Endothelial cell (in vitro differentiated cells): ENCODE measurements around the gene COQ7. TPM values are rescaled to one million over a fixed set of nuclear protein-coding genes. Genes with fewer than 3 reads are reported as not detected.

ENCODE experiments used
- DNase-seq: peaks from one replicate; pipeline ENCODE4 v3.0.0; 2021; ENCODE audit warnings: low spot score
- H3K27ac Mint-ChIP-seq: one replicate; pipeline ENCODE4 v1.8.0; 2021; ENCODE audit warnings: mixed read lengths, inconsistent platforms; ENCODE audit not compliant: unreplicated experiment
- H3K27me3 Mint-ChIP-seq: one replicate; pipeline ENCODE4 v1.8.0; 2021; ENCODE audit warnings: mild to moderate bottlenecking, moderate library complexity, mixed read lengths, inconsistent platforms; ENCODE audit not compliant: unreplicated experiment
- H3K36me3 Mint-ChIP-seq: one replicate; pipeline ENCODE4 v1.8.0; 2021; ENCODE audit warnings: mild to moderate bottlenecking, low read depth, mixed read lengths, inconsistent platforms; ENCODE audit not compliant: unreplicated experiment
- H3K4me1 Mint-ChIP-seq: one replicate; pipeline ENCODE4 v1.8.0; 2021; ENCODE audit warnings: mild to moderate bottlenecking, mixed read lengths, inconsistent platforms; ENCODE audit not compliant: unreplicated experiment
- H3K4me3 Mint-ChIP-seq: one replicate; pipeline ENCODE4 v1.8.0; 2021; ENCODE audit warnings: mild to moderate bottlenecking, mixed read lengths, inconsistent platforms; ENCODE audit not compliant: unreplicated experiment
- H3K9me3 Mint-ChIP-seq: one replicate; pipeline ENCODE4 v1.8.0; 2021; ENCODE audit warnings: mixed read lengths, inconsistent platforms; ENCODE audit not compliant: unreplicated experiment
- total RNA-seq: library from RNA; stranded (reverse); fragmentation: NEBNext Ultra II Directional; extraction: Animal tissue kit (Norgen Biotek cat#: 25700); gene quantifications from one replicate; pipeline ENCODE4 v1.2.1, GENCODE V29; 2021; ENCODE audit not compliant: unreplicated experiment
- TF ChIP-seq, protein P1 (sequence below): fragments of 200-600 bp; sonication (generic); IDR thresholded peaks from one replicate; pipeline ENCODE4 v1.5.0; 2021; ENCODE audit warnings: antibody characterized with exemption; ENCODE audit not compliant: unreplicated experiment

Gene COQ7
- total RNA-seq, 1 donor from 2014 or later: 15.3 TPM

GRCh38 chr16:19094542-19095365 is 27.3 kb downstream of the COQ7 start:
- H3K9me3 Mint-ChIP-seq: no peaks in the 10 kb centered on the region
- TF ChIP-seq, protein P1, sequence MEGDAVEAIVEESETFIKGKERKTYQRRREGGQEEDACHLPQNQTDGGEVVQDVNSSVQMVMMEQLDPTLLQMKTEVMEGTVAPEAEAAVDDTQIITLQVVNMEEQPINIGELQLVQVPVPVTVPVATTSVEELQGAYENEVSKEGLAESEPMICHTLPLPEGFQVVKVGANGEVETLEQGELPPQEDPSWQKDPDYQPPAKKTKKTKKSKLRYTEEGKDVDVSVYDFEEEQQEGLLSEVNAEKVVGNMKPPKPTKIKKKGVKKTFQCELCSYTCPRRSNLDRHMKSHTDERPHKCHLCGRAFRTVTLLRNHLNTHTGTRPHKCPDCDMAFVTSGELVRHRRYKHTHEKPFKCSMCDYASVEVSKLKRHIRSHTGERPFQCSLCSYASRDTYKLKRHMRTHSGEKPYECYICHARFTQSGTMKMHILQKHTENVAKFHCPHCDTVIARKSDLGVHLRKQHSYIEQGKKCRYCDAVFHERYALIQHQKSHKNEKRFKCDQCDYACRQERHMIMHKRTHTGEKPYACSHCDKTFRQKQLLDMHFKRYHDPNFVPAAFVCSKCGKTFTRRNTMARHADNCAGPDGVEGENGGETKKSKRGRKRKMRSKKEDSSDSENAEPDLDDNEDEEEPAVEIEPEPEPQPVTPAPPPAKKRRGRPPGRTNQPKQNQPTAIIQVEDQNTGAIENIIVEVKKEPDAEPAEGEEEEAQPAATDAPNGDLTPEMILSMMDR: no peak
- H3K27me3 Mint-ChIP-seq: no peaks in the 10 kb centered on the region
- H3K27ac Mint-ChIP-seq: no peak overlapping the region
- H3K36me3 Mint-ChIP-seq: peaks cover 2% of the 10 kb centered on the region
- no peak overlapping the region for H3K4me3 Mint-ChIP-seq
- no peak for DNase-seq
- no peaks in the 10 kb centered on the region for H3K4me1 Mint-ChIP-seq

GRCh38 chr16:19095654-19096053 is 28.2 kb downstream of the COQ7 start:
- Mint-ChIP-seq H3K27me3 (no peaks in the 10 kb centered on the region), H3K4me1 (no peaks in the 10 kb centered on the region), H3K36me3 (peaks cover 2% of the 10 kb centered on the region), H3K27ac (no peak overlapping the region), H3K4me3 (no peak overlapping the region), H3K9me3 (no peaks in the 10 kb centered on the region)
- TF ChIP-seq, protein P1: no peak
- no peak for DNase-seq

DNA sequence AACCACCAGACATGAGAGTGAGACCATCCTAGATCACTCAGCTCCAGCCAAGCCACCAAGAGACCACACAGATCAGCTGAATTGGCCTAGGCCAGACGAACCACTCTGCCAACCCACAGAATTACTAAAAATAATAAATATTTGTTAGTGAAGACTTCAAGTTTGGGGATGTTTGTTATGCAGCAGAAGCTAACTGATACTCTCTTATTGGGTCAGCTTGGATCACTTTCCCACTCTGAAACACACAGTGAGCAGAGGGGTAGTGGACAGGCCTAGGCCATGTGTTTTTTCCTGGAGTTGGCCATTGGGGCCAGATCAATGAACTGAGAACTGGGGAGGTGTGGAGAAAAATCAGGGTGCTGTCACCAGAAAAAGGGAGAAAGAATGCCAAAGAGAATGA is 30.8 kb downstream of the COQ7 start:
- Mint-ChIP-seq H3K9me3 (no peaks in the 10 kb centered on the region), H3K36me3 (no peaks in the 10 kb centered on the region), H3K27ac (no peak overlapping the region), H3K27me3 (no peaks in the 10 kb centered on the region), H3K4me3 (no peak overlapping the region), H3K4me1 (no peaks in the 10 kb centered on the region)
- TF ChIP-seq, protein P1: no peak
- DNase-seq: no peak

GRCh38 chr16:19102187-19102872 is 34.9 kb downstream of the COQ7 start:
- TF ChIP-seq, protein P1: no peak
- DNase-seq: no peak

GRCh38 chr16:19104607-19105006 is 37.2 kb downstream of the COQ7 start:
- no peak overlapping the region for H3K4me3 Mint-ChIP-seq
- no peak overlapping the region for H3K27ac Mint-ChIP-seq
- H3K9me3 Mint-ChIP-seq: no peaks in the 10 kb centered on the region
- TF ChIP-seq, protein P1: no peak
- no peak for DNase-seq
- H3K36me3 Mint-ChIP-seq: no peaks in the 10 kb centered on the region
- peaks cover 7% of the 10 kb centered on the region for H3K4me1 Mint-ChIP-seq
- peaks cover 5% of the 10 kb centered on the region for H3K27me3 Mint-ChIP-seq

More at GRCh38 chr16:19102187-19102872, 34.9 kb downstream of the COQ7 start:
- H3K36me3 Mint-ChIP-seq: no peaks in the 10 kb centered on the region
- peaks cover 7% of the 10 kb centered on the region for H3K4me1 Mint-ChIP-seq
- H3K9me3 Mint-ChIP-seq: no peaks in the 10 kb centered on the region
- peak overlapping the region; percentile 23 for H3K4me3 Mint-ChIP-seq
- no peak overlapping the region for H3K27ac Mint-ChIP-seq
- peaks cover 1% of the 10 kb centered on the region for H3K27me3 Mint-ChIP-seq
